GM12801 (cell line): ENCODE results near the gene GPR55.

Source experiments
- CTCF ChIP-seq: IDR thresholded peaks from one replicate; pipeline ENCODE4 v1.5.1; 2011; ENCODE audit warnings: control low read depth; ENCODE audit not compliant: insufficient read length; ENCODE audit errors: extremely low read depth

The GPR55 gene

GRCh38 chr2:230898016-230898712, 26.9 kb downstream of the GPR55 start:
- TF ChIP-seq CTCF, result no peak

- TF ChIP-seq CTCF, result no peak
Observed at GRCh38 chr2:230896346-230897115, 28.5 kb downstream of the GPR55 start.

DNA sequence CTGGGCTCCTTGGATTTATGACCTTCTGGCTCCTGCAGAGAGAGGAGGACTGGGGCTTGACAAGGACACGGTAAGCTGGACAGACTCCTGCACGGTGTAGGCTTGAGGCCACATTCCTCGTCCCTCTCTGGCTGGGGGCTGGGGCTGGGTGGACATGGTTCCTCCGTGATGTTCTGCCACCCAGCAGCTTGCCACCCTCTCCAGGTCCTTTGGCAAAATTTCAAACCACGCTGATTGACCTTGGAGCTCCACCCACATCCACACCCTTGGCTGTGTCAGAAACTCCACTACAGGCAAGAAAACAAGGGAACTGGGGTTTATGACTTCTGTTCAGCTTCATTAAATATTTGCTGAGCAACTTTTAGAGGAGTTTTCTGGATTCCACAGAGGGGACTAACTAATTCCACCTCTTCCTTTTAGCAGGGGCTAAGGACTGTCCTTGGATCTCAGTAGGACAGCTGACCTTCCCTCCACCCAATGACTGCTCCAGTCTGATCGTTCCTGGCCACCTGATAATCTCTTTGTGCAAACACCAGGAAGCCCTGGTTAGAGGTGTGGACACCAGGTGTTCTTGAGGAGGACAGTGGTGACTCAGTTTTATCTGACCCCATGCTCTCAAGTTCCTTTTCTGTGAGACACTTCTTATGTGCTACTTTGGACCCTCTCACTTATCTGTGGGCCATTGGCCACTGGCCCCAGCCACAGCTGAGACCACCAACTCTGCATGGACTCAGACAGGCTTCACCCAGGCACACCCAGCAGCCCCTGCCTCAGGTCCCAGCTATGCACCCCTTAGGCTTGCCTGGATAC, 29.3 kb downstream of the GPR55 start:
- TF ChIP-seq CTCF, result no peak

DNA sequence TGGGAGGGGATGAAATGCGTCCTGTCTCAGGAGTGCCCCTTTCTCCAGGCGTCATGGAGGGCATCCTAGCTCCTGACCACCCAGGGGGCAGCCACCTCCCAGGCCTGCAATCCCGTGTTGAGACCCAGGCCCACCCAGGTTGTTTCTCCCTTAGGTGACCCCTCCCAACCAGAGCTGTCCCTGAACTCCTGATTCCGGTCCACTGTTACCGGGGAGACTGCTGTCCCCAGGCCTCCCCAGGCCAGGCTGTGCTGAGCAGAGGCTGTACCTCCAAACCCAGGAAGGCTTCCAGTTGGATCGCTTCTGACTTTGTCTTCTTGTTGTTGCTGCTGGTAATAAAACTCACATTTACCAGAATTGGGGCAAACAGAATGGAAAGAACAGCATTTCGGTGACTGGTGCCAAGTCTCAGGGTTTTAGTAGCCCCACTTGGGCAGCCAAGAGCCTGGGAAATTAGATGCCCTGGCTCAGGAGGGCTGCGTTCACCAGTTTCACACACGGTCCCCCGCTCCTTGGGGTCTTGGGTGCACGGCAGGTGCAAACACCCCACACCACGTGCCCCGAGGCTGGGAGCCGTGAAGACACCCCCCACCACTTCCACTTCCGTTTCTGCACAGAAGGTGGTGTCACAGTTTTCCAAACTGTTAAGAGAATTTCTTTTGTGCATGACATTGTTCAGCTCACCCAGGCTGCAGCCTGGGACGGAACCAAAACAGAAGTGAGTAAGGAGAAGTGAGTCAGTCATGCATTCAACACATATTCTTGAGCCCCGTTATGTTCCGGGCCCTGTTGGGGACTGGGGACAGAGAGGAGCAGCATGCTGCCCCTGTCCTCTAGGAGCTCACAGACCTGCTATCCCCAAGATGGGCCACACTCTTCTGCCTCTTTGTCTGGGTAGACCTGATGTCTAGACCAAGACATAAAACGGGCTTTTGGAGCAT, 30.9 kb downstream of the GPR55 start:
- TF ChIP-seq CTCF, result no peak

- no peak for TF ChIP-seq CTCF
Observed at GRCh38 chr2:230893338-230893737, 31.7 kb downstream of the GPR55 start.

DNA sequence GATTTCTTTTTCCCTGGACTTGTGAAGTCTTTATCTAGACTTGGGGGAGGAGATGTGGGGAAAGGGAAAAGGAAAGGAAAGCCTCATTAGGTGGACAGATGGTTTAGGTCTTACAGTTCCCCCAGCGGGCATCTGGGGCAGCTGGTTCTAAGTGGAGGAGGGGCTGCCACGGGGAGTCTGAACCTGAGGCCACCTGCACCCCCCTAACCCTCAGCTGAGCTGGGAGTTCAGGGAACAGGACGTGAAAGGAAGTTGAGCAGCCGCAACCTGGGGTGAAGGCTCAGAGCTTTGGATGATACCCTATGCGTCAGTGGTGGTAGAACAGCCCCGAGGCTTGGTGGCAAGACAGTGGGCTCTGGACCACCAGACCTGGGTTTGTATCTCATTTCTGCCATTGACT, 33.5 kb downstream of the GPR55 start:
- TF ChIP-seq CTCF, result no peak
